ENCODE results near the gene NCAM1.
"Not testable (repeated sequence)": the region's sequence is repeated elsewhere in the genome, so short reads cannot be mapped to it uniquely, and the experiment has no call there.

NCAM1 gene

DNA sequence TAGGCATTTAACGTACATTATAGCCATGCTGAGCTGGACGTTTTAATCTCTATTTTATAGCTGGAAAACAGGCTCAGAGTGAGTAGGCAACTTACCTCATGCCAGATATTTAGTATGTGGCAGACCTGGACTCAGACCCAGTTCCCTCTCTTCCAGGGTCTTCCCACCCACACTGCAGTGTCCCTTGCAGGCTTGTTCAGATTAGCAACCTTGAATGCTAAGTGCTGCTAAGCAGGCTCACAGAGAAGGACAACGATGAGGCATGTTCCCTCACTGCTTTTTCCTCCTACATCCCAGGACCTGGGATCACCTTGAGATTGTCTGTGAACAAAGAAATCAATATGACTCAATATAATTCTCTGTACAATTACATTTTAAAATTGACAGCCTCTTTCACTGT lies 65.6 kb downstream of the NCAM1 start:
- no peak overlapping the region for H3K27ac Mint-ChIP-seq
- no peaks in the 10 kb centered on the region for H3K4me1 Mint-ChIP-seq
- ATAC-seq, result no peak
- no peaks in the 10 kb centered on the region for H3K36me3 Mint-ChIP-seq
- no peaks in the 10 kb centered on the region for H3K9me3 Mint-ChIP-seq
- peaks cover 9% of the 10 kb centered on the region for H3K27me3 Mint-ChIP-seq
- H3K4me3 Mint-ChIP-seq, result no peak overlapping the region

DNA sequence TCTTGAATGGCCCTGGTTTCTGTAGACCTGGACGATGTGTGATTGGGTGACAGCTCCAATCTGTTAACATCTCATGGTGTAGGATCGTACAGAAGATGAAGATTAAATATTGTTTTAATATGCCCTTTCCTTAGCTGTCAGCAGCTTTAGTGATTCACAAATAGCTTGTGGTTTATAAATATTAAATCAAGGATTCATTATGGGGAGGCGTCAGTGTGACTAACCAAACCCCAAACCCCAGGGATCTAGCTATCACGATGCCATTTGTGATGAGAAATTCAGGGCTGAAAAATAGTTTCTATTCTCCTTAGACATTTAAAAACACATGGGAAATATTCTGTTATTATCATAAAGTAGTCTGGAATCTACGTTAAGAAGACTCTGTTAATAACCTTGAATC lies 73.4 kb downstream of the NCAM1 start:
- Mint-ChIP-seq H3K27me3 (no peaks in the 10 kb centered on the region), H3K4me3 (no peak overlapping the region), H3K36me3 (no peaks in the 10 kb centered on the region), H3K4me1 (no peaks in the 10 kb centered on the region), H3K9me3 (peaks cover 10% of the 10 kb centered on the region), H3K27ac (no peak overlapping the region)
- ATAC-seq, result no peak

DNA sequence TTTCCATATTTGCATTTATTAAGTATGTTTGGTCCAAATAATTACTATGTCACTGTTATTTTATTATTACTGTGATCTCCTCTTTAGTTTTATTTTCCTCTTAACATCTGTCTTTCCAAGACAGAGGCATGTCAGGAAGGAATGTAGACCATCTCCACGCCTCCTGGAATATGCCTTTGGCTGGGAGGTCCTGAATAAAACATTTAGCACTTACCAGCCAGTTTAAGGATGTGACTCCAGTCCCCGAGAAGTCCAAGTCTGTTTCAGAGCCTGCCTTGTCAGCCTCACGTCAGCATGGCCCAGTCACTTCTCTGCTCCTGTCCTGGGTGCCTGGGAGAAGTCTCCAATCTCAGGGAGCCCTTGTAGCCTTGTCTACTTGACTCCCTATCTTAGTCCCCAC lies 74.5 kb downstream of the NCAM1 start:
- no peak for ATAC-seq
- H3K4me1 Mint-ChIP-seq, result no peaks in the 10 kb centered on the region
- no peaks in the 10 kb centered on the region for H3K27me3 Mint-ChIP-seq
- no peaks in the 10 kb centered on the region for H3K36me3 Mint-ChIP-seq
- H3K27ac Mint-ChIP-seq, result no peak overlapping the region
- H3K4me3 Mint-ChIP-seq, result no peak overlapping the region
- H3K9me3 Mint-ChIP-seq, result peaks cover 10% of the 10 kb centered on the region

DNA sequence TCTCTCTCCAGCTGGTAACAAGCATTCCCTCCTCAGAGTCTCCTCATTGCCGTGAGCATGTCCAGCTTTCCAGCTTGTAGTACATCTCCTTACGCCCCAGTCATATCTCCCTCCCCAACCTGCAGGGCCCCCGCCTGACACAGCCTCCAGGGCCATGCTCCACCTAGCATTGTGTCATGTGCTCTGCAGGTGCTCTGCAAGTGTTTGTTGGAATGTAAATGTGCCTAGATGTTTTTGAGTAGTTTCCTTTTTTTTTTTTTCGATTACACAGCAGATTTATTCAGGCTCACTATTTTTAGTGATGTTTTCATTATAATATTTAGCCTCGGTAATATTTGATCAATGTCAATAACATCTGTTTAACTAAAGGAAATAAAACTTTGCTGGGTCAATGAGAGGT lies 82.5 kb downstream of the NCAM1 start:
- Mint-ChIP-seq H3K27me3 (peaks cover 8% of the 10 kb centered on the region), H3K27ac (no peak overlapping the region), H3K4me3 (no peak overlapping the region), H3K4me1 (no peaks in the 10 kb centered on the region), H3K36me3 (no peaks in the 10 kb centered on the region), H3K9me3 (peaks cover 5% of the 10 kb centered on the region)
- ATAC-seq, result no peak

DNA sequence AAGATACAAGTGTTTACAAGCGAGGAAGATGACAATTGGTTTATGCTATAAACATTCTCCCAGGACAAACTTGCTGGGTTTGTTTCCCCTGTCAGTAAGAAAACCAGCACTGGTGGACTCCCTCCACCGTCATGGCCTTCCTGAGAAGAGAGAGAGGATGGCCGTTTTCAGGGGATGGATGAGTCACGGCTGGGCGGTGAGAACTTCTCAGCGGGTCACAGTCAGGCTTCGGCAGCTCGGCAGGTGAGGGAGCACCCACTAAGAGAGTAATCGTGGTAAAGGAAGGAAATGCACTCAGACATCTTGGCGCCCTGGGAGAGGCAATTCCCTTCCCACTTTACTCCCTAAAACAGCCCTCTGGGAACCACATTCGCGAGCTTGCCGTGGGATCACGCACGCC lies 83.9 kb downstream of the NCAM1 start:
- no peak for ATAC-seq
- Mint-ChIP-seq H3K27me3 (peaks cover 8% of the 10 kb centered on the region), H3K36me3 (no peaks in the 10 kb centered on the region), H3K4me3 (no peak overlapping the region), H3K4me1 (no peaks in the 10 kb centered on the region), H3K27ac (no peak overlapping the region), H3K9me3 (peaks cover 5% of the 10 kb centered on the region)

DNA sequence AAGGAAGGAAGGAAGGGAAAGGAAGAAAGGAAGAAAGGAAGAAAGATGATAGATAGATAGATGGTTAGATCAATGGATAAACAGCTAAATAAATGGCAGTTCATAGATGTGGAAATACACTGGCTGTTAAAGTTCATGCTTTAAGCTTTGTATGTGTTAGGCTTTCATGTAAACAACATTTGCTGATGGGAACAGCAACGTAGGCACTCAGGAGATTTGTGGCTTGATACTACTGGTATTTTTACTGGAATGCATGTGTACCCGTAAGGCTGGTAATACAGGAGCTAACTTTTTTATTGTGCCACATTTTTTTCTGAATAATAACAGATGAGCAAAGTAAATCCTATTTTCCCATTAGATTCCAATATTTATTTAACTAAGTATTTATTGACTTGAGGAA lies 85.6 kb downstream of the NCAM1 start:
- Mint-ChIP-seq H3K4me3 (no peak overlapping the region), H3K27me3 (peaks cover 8% of the 10 kb centered on the region), H3K36me3 (no peaks in the 10 kb centered on the region), H3K9me3 (peaks cover 5% of the 10 kb centered on the region), H3K4me1 (no peaks in the 10 kb centered on the region), H3K27ac (no peak overlapping the region)
- ATAC-seq, result no peak

DNA sequence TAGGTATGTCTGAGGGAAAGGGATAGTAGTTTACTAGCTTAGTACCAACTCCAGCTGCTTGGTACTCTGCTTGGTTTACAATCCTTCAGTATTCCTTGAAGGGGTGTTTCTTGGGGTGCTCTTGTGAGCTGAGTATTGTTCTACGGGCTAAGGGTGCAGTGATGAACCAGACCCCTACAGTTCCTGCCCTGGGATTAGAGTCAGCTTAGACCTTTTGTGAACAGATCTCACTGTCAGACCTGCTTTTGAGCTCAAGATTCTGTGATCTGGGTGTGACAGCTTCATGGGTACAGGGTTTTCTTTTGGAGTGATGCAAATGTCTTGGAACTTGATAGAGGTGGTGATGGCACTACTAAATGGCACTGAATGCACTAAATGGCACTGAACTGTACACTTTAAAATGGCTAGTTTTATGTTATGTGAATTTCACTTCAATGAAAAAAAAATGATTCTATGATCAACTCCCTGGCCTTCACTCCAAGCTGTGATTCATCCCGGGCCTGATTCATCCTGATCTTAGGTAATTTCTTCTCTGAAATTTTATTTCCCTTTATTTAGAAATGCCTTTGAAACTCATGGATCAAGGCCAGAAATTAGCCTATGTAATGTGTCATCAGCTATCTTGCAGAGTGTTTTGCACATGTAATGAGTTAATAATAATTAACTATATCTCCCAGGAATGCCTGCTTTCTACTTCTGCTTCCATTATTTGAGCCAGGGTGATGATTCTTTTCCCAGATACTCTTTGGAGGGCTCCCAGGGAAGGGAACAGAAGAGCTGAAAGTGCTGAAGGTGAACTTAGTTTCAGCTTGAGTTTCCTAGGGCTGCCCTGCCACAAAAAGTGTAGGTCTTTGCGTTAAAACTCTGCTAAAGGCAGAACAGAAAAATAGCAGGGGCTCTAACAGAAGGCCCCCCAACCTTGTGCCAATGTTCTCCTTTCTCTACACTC lies 87.9 kb downstream of the NCAM1 start:
- Mint-ChIP-seq H3K27me3 (no peaks in the 10 kb centered on the region), H3K4me1 (no peaks in the 10 kb centered on the region), H3K4me3 (no peak overlapping the region), H3K9me3 (peaks cover 5% of the 10 kb centered on the region), H3K27ac (no peak overlapping the region), H3K36me3 (no peaks in the 10 kb centered on the region)
- no peak for ATAC-seq

DNA sequence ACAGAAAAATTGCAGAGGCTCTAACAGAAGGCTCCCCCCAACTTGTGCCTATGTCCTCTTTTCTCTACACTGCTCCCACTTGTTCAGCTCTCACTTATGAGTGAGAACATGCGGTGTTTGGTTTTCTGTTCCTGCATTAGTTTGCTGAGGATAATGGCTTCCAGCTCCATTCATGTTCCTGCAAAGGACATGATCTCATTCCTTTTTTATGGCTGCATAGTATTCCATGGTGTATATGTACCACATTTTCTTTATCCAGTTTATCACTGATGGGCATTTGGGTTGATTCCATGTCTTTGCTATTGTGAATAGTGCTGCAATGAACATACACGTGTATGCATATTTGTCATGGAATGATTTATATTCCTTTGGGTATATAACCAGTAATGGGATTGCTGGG lies 91.8 kb downstream of the NCAM1 start:
- H3K4me1 Mint-ChIP-seq, result not testable (repeated sequence)

DNA sequence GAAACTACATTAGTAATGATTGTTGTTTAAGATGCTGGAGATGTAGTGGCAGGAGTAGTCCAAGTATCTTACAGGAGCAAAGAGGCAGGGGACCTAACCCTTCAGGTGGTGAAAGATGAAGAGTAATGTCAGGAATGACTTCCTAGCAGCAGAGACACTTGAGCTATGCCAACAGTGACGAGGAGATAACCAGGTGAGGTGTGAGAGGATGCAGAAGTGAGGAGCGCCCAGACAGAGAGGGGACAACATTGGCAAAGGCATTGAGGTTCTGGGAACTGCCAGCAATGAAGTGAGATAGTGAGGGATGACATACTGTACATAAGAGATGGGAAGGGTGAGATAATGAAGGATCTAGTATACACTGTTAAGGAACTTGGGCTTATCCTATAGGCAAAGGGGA lies 95.8 kb downstream of the NCAM1 start:
- Mint-ChIP-seq H3K4me3 (no peak overlapping the region), H3K4me1 (no peaks in the 10 kb centered on the region), H3K27me3 (no peaks in the 10 kb centered on the region), H3K9me3 (peaks cover 3% of the 10 kb centered on the region), H3K27ac (no peak overlapping the region), H3K36me3 (no peaks in the 10 kb centered on the region)
- no peak for ATAC-seq

More for the DNA sequence above, 91.8 kb downstream of the NCAM1 start:
- not testable (repeated sequence) for H3K36me3 Mint-ChIP-seq, H3K9me3 Mint-ChIP-seq, H3K4me3 Mint-ChIP-seq, H3K27me3 Mint-ChIP-seq, ATAC-seq, H3K27ac Mint-ChIP-seq

DNA sequence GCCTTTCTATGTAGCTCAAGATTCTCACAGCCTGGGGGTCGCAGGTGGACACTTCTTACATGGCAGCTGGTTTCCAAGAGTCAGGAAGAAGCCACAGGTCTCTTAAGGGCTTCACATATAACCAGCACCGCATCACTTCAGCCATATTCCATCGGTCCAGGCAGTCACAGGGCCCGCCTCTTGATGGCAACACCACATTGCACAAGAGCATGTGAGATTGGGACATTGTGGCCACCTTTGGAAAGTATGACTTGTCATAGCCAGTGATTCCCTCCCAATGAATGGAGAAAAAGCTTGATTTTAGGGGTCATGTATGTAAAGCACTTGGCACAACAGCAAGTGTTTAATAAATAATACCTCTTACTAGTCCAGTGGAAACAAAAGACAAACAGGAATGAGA lies 98.3 kb downstream of the NCAM1 start:
- Mint-ChIP-seq H3K27ac (no peak overlapping the region), H3K4me3 (no peak overlapping the region), H3K4me1 (no peaks in the 10 kb centered on the region), H3K36me3 (no peaks in the 10 kb centered on the region), H3K9me3 (peaks cover 3% of the 10 kb centered on the region), H3K27me3 (no peaks in the 10 kb centered on the region)
- no peak for ATAC-seq

DNA sequence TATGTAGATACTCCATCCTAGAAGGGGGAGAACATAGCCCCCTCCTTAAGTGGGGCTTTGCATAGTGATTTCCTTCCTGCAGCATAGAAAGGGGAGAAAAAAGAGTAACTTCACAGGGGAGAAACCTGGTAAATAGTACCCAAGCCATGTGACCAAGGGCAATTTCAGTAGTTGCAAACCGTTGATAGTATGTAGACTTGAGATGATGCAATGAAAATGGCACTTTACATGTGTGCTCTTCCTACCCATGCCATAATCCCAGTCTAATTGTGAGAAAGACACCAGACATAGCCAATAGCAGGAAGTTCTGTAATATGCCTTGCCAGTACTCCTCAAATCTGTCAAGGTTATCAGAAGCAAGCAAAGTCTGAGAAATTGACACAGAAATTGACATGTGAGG lies 104.1 kb downstream of the NCAM1 start:
- Mint-ChIP-seq H3K27me3 (no peaks in the 10 kb centered on the region), H3K9me3 (no peaks in the 10 kb centered on the region), H3K36me3 (no peaks in the 10 kb centered on the region), H3K27ac (no peak overlapping the region), H3K4me3 (no peak overlapping the region), H3K4me1 (no peaks in the 10 kb centered on the region)
- ATAC-seq, result no peak

DNA sequence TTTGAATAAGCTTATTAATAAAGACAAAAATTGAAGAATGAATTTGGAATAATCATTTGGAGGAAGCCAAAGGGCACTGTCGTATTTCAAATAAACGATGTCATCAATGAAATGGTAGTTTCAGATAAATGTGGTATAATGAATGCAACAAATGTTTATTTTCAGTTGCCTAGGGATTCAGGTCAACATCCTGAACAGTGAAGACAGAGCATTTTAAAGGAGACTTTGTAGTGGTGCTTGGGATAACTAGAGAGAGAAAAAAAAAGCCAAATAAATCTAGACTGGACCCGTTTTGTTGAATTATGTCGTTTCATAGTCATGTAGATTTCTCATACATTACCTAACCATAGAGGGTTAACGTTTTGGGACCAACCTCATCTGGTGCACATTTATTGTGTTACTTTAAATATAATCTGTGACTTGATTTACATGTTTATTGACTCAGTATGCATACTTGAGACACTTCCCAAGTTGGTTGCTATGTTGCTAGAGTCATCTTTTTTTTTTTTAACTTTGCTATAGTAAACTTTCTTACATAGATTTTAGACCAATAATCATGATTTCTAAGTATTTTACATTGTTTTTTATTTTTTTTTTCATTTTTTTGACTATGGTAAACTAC lies 111.1 kb downstream of the NCAM1 start:
- Mint-ChIP-seq H3K4me1 (no peaks in the 10 kb centered on the region), H3K27ac (no peak overlapping the region), H3K36me3 (no peaks in the 10 kb centered on the region), H3K9me3 (no peaks in the 10 kb centered on the region), H3K4me3 (no peak overlapping the region), H3K27me3 (no peaks in the 10 kb centered on the region)
- ATAC-seq, result no peak

DNA sequence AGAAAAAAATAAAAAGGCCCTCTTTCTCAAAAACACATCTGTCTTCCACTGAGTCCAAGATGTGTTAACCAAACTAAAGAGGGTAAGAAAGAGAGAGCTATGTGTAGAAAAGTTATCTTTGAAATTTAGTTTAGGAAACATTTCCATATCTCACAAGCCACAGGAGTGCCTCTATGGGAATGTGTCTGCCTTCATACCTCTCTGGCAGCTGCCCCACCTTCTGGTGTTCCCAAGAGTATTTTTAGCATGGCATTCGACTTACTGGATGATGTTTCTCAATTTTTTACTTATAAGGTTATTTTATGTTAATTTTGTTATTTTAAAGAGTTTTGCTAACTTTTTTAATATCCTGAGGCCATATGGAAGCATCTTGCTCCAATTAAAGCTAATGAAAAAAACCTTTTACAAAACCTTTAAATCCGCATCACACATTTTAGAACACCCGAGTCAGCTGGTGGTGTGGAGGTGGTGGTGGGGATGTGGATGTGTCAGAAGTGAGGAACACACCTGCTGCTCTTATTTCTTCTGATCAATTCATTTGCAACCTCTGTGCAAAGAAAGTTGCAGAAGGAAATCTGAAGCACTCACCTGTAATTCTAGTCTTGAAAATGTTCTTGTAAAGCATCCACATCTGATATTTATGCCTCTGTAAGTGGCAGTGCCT lies 112.2 kb downstream of the NCAM1 start:
- no peak for ATAC-seq
- no peak overlapping the region for H3K27ac Mint-ChIP-seq
- H3K36me3 Mint-ChIP-seq, result no peaks in the 10 kb centered on the region
- H3K4me3 Mint-ChIP-seq, result no peak overlapping the region
- no peaks in the 10 kb centered on the region for H3K9me3 Mint-ChIP-seq
- no peaks in the 10 kb centered on the region for H3K27me3 Mint-ChIP-seq
- H3K4me1 Mint-ChIP-seq, result no peaks in the 10 kb centered on the region

DNA sequence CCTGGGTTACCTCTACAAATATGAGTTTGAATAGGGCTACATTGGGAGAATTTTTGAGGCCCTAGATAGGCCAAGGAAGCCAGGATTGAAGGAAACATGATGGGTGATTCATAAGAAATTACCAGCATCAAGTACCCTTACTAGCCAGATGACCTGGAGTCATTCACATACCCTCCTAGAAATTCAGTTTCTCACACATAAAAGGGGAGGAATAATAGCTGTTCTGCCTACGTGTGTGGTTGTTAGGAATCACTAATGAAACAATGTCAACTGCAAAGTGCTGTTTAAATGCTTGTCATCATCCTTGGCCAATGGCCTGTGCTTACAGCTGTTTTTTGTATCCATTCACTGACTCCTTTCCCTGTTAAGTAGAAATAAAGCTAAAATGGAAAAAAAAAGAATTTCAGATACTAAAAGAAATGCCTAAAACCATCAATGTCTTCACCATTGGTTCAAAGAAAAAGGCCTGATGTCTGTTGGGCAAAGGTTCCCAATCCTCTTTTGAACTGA lies 114.4 kb downstream of the NCAM1 start:
- Mint-ChIP-seq H3K27ac (no peak overlapping the region), H3K4me3 (no peak overlapping the region), H3K9me3 (no peaks in the 10 kb centered on the region), H3K4me1 (no peaks in the 10 kb centered on the region), H3K36me3 (no peaks in the 10 kb centered on the region), H3K27me3 (no peaks in the 10 kb centered on the region)
- no peak for ATAC-seq

DNA sequence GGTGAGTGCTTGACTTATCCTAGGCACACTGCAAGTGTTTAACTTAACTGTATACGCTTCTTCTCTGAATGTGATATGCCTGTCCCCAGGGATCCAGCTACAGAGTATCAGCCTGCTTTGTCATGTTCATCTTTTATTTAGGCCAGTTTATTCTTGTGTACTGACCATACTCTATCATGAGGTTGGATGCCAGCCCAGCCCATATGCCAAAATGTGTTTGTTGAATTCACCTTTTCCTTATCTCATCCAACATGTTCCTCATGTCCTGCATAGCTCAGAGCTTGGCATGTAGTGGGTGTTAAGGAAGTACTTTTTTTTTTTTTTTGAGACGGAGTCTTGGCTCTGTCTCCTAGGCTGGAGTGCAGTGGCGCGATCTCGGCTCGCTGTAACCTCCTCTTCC lies 116.2 kb downstream of the NCAM1 start:
- H3K4me3 Mint-ChIP-seq, result no peak overlapping the region
- no peak for ATAC-seq

More for the DNA sequence above, 116.2 kb downstream of the NCAM1 start:
- no peaks in the 10 kb centered on the region for H3K27me3 Mint-ChIP-seq
- no peak overlapping the region for H3K27ac Mint-ChIP-seq
- H3K4me1 Mint-ChIP-seq, result no peaks in the 10 kb centered on the region
- no peaks in the 10 kb centered on the region for H3K36me3 Mint-ChIP-seq
- H3K9me3 Mint-ChIP-seq, result no peaks in the 10 kb centered on the region

Measured in stimulated activated memory B cell treated with anti-CD40 and anti-IgM and Interleukin-4, amounts not matched to agents 10 μg/mL and 1 μg/mL and 100 μg/mL, for 72 hours (primary cell).